Omental fat pad (tissue), 4 donors: ENCODE data around the gene AGAP2. TPM values are rescaled to one million over a fixed set of nuclear protein-coding genes. Genes with fewer than 3 reads are reported as not detected.

ENCODE experiments used
- ATAC-seq: fragments of 150-250 bp; one replicate; pipeline ENCODE4 v1.9.1; 2016; ENCODE audit warnings: mild to moderate bottlenecking, moderate library complexity; ENCODE audit not compliant: low FRiP score
- DNase-seq: peaks from one replicate; pipeline ENCODE4 v3.0.0-alpha.2; 2019; ENCODE audit warnings: low spot score
- CTCF ChIP-seq, 3 donors: fragments of 450-650 bp; IDR thresholded peaks; one replicate each; pipeline ENCODE4 v1.5.1; 2016 to 2017; ENCODE audit warnings: antibody characterized with exemption in 3 of 3, mild to moderate bottlenecking in 3 of 3, moderate library complexity in 2 of 3
- total RNA-seq, 4 donors: library from RNA; depleted of rRNA; stranded (reverse); fragments of >200 nt; gene quantifications; one replicate each; pipeline ENCODE4 v1.1.0, GENCODE V29; 2016

Gene AGAP2
- total RNA-seq, 4 donors from 2014 or later, result 1.2 to 7.1 (median 1.9) TPM

DNA sequence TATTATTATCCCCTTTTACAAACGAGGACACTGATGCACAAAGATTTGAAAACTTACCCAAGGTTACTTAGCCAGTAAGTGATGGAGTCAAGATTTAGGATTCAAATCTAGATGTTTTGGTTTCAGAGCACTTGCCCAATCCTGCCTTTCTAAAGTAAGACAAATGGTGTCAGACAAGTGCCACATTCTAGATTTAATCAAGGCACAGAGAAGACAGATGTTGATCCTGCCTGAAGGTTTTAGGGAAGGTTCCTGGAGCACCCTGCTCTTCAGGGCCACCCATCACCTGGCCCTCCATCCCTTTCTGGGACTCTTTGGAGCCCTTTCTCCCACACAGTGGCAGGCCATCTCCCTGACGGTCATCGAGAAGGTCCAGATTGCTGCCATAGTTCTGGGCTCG lies 19.2 kb upstream of the AGAP2 start:
- ATAC-seq, result no peak
- no peak for DNase-seq
- TF ChIP-seq CTCF (IDR thresholded peaks at IDR 0.05), result no peak

GRCh38 chr12:57756406-57757341 lies 18.1 kb upstream of the AGAP2 start:
- ATAC-seq (no peak), DNase-seq (no peak)
- no peak for TF ChIP-seq CTCF (IDR thresholded peaks at IDR 0.05)

- TF ChIP-seq CTCF (IDR thresholded peaks at IDR 0.05), result no peak
- DNase-seq (no peak), ATAC-seq (no peak)
Observed at GRCh38 chr12:57755454-57756372, 17.2 kb upstream of the AGAP2 start.

GRCh38 chr12:57755194-57755453 lies 16.6 kb upstream of the AGAP2 start:
- DNase-seq (no peak), ATAC-seq (no peak)

DNA sequence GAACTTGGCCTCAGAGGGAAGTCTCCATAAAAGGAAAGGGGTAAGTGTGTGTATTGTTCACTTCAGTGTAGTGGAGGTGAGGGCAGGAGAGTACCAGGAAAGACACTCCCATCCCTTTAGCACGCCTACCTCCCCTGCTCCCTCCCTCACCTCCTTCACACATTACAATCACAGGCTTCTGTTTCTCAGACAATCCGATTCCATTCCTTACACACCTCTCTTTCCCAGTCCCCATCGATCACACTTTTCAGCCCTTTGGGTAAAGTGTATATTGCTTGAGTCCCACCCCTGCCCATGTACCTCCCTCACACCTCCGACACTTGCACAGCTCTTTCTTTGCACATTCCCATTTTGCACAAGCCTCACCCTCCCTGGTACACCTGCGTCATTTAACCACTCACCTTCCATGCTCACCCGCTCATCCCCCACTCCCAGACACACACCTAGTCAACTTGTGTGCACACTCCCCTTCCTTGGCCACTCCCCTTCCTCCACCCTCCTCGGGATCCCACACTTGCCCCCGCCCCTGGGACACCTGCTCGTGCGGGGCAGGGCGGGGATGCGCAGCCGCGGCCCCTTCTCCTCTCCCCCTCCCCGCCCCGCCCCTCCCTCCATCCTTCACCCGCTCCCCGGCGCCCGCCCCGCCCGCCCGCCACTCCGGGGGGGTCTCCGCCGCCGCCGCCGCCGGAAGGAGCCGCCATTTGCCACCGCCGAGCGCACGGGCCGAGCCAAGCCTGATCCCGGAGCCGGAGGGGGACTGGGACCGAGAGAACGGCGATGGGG lies 16.1 kb upstream of the AGAP2 start, which contains the start of gene MARCHF9:
TSS of gene MARCHF9 (plus strand) at position 693 of the 783 bp plus-strand sequence. CDS start 426 bp downstream, outside the sequence.
- no peak for TF ChIP-seq CTCF (IDR thresholded peaks at IDR 0.05)
- ATAC-seq (no peak), DNase-seq (no peak)

More at GRCh38 chr12:57755194-57755453, 16.6 kb upstream of the AGAP2 start:
- TF ChIP-seq CTCF (IDR thresholded peaks at IDR 0.05), result no peak

GRCh38 chr12:57753756-57754337 lies 15.3 kb upstream of the AGAP2 start:
- DNase-seq (no peak), ATAC-seq (no peak)
- TF ChIP-seq CTCF (IDR thresholded peaks at IDR 0.05), result no peak
